GM12878 (cell line): Measurements from ENCODE around the gene FGD3. TPM values are rescaled to one million over a fixed set of nuclear protein-coding genes. Genes with fewer than 3 reads are reported as not detected.

Source experiments
- ATAC-seq: fragments of 200-7000 bp; cut with Tn5 transposase; 3 replicates; pipeline ENCODE4 v1.9.1; 2020; ENCODE audit warnings: mild to moderate bottlenecking, moderate library complexity
- BruUV-seq: library from RNA; stranded (reverse); fragments of 400-500 nt; replicated peaks from 2 replicates; lab custom pipeline; 2021; lab: Mats Ljungman, UMichigan
- CTCF ChIA-PET: fragments of 300-600 bp; sonication (Branson Sonifier 250); formaldehyde crosslinking; extraction: SDS; loops from one replicate; lab custom pipeline; 2021; ENCODE audit warnings: inconsistent platforms; lab: Yijun Ruan, JAX
- POLR2A ChIA-PET: fragments of 350-600 bp; formaldehyde crosslinking; extraction: SDS; loops from one replicate; lab custom pipeline; 2021; ENCODE audit warnings: inconsistent platforms; lab: Charles Lee
- RAD21 ChIA-PET: fragments of 300-600 bp; sonication (Branson Sonifier 250); formaldehyde crosslinking; loops from one replicate; lab custom pipeline; 2023; ENCODE audit warnings: antibody characterized with exemption; ENCODE audit not compliant: unreplicated experiment; lab: Charles Lee
- SMC1A ChIA-PET: fragments of 300-600 bp; sonication (Branson Sonifier 250); formaldehyde crosslinking; loops from one replicate; lab custom pipeline; 2023; ENCODE audit not compliant: unreplicated experiment, uncharacterized antibody; lab: Charles Lee
- DNase-seq: peaks from one replicate; pipeline ENCODE4 v3.0.0-alpha.2; 2011; ENCODE audit warnings: low read depth, low spot score
- FAIRE-seq: peaks from 3 replicates; lab custom pipeline; 2011; peaks lifted over from hg19 to GRCh38; lab: Jason Lieb, UNC
- H2AFZ ChIP-seq: 2 replicates; pipeline ENCODE4 v1.6.0; 2011; ENCODE audit warnings: low read depth, low read length, control low read depth; ENCODE audit not compliant: control insufficient read depth
- H3K27ac ChIP-seq: 2 replicates; pipeline ENCODE4 v1.5.1; 2011; ENCODE audit warnings: control low read depth; ENCODE audit not compliant: control insufficient read depth, insufficient read depth
- H3K27me3 ChIP-seq, 2 experiments: replicated peaks in 1 of 2; 2 replicates each; pipeline versions ENCODE4 v1.6.0 to v1.6.1; 2011; ENCODE audit warnings: low read length in 1 of 2; ENCODE audit not compliant: control insufficient read depth in 2 of 2, insufficient read depth in 2 of 2
- H3K36me3 ChIP-seq, 2 experiments: 2 replicates each; pipeline ENCODE4 v1.5.1; 2011; ENCODE audit warnings: low read length in 1 of 2; ENCODE audit not compliant: control insufficient read depth in 2 of 2, insufficient read depth in 2 of 2
- H3K4me1 ChIP-seq: 2 replicates; pipeline ENCODE4 v1.6.1; 2011; ENCODE audit warnings: mild to moderate bottlenecking, low read length, moderate library complexity, mixed read lengths; ENCODE audit not compliant: control insufficient read depth, insufficient read depth
- H3K4me2 ChIP-seq: 2 replicates; pipeline ENCODE4 v1.6.0; 2011; ENCODE audit warnings: control low read depth; ENCODE audit not compliant: control insufficient read depth, insufficient read depth
- H3K4me3 ChIP-seq: fragments of 200-600 bp; sonication (generic); 2 replicates; pipeline ENCODE4 v1.5.1; 2016
- H3K79me2 ChIP-seq: 2 replicates; pipeline ENCODE4 v1.6.0; 2011; ENCODE audit warnings: low read length; ENCODE audit not compliant: control insufficient read depth, insufficient read depth
- H3K9ac ChIP-seq: 2 replicates; pipeline ENCODE4 v1.8.0; 2011; ENCODE audit warnings: low read length, control low read depth, mixed read lengths; ENCODE audit not compliant: control insufficient read depth, insufficient read depth
- H3K9me3 ChIP-seq: replicated peaks from 3 replicates; pipeline ENCODE4 v1.5.1; 2011; ENCODE audit warnings: mild to moderate bottlenecking, low read length; ENCODE audit not compliant: control insufficient read depth, insufficient read depth
- H4K20me1 ChIP-seq: 2 replicates; pipeline ENCODE4 v1.6.0; 2011; ENCODE audit not compliant: control insufficient read depth, insufficient read depth
- IRF4 ChIP-seq: IDR thresholded peaks from 2 replicates; pipeline ENCODE4 v1.6.1; 2011; ENCODE audit warnings: low read depth, low read length
- KAT2A ChIP-seq: conservative IDR thresholded peaks from 2 replicates; pipeline ENCODE4 v1.6.1; 2011; ENCODE audit warnings: low read depth, low read length; ENCODE audit not compliant: control insufficient read depth
- POLR2AphosphoS2 ChIP-seq: IDR thresholded peaks from 2 replicates; pipeline ENCODE4 v1.6.1; 2011; ENCODE audit warnings: low read depth, mild to moderate bottlenecking, low read length, improper control_type of control experiment, moderate library complexity
- SRF ChIP-seq, 2 experiments: IDR thresholded peaks; 2 replicates each; pipeline ENCODE4 v1.6.1; 2011; ENCODE audit warnings: low read depth in 2 of 2, low read length in 2 of 2, mild to moderate bottlenecking in 1 of 2, moderate library complexity in 1 of 2
- WGBS: methylation state at CpG from one replicate; pipeline ENCODE4 v1.1.6; 2016; ENCODE audit warnings: low lambda C conversion rate; ENCODE audit not compliant: insufficient replicate concordance, insufficient coverage; ENCODE audit errors: missing lambda C conversion rate; 5-methylcytosine and 5-hydroxymethylcytosine counted together
- in situ Hi-C: fragments of 300-500 bp; cut with MboI; formaldehyde crosslinking; loops from 9 replicates; pipeline ENCODE4 v1.14.3; 2018; ENCODE audit warnings: mixed read lengths
- intact Hi-C: fragments of 100-400 bp; cut with micrococcal nuclease; formaldehyde crosslinking; loops from one replicate; pipeline ENCODE4 v1.14.2; 2022; ENCODE audit not compliant: unreplicated experiment
- polyA plus RNA-seq, 11 experiments: library from polyadenylated mRNA; depleted of rRNA in 4 of 11; unstranded in 6 of 11; stranded (reverse) in 5 of 11; fragments of >200 nt; fragmentation: Nextera tagmentation in 4 of 11; fragmentation: Illumina TruSeq in 1 of 11; extraction: Ambion mirVana in 4 of 11; extraction: Trizol in 1 of 11; gene quantifications; 1 replicate in 1 of 11; 2 replicates in 10 of 11; pipeline versions ENCODE4 v1.2.1 to v1.2.3, GENCODE V29; 2011 to 2016; ENCODE audit warnings: inconsistent platforms in 2 of 11, missing spikeins in 2 of 11, low read depth in 1 of 11
- total RNA-seq, 4 experiments: library from RNA; depleted of rRNA in 3 of 4; stranded (reverse); fragments of >200 nt in 3 of 4; fragmentation: Illumina TruSeq in 1 of 4; extraction: Trizol in 1 of 4; gene quantifications; 2 replicates each; pipeline versions ENCODE4 v1.2.1 to v1.2.3, GENCODE V29; 2013 to 2021
- TF ChIP-seq, protein P1 (sequence below): fragments of 450-650 bp; formaldehyde crosslinking; IDR thresholded peaks from 2 replicates; pipeline ENCODE4 v1.4.0; 2022; ENCODE audit warnings: mild to moderate bottlenecking, moderate library complexity
- TF ChIP-seq, protein P2 (sequence below): fragments of 450-650 bp; formaldehyde crosslinking; IDR thresholded peaks from 2 replicates; pipeline ENCODE4 v1.5.0; 2022; ENCODE audit warnings: mild to moderate bottlenecking, missing genetic modification characterization
- TF ChIP-seq, protein P3 (sequence below): fragments of 450-650 bp; IDR thresholded peaks from 2 replicates; pipeline ENCODE4 v1.6.1; 2017; ENCODE audit warnings: mild to moderate bottlenecking, moderate library complexity

Gene FGD3
- total and polyA plus RNA-seq, 10 of the 15 experiments (the other 5 are each of a cell fraction or from before 2014, with no cell fraction given): 0.26 to 18.1 (median 12.4) TPM

DNA sequence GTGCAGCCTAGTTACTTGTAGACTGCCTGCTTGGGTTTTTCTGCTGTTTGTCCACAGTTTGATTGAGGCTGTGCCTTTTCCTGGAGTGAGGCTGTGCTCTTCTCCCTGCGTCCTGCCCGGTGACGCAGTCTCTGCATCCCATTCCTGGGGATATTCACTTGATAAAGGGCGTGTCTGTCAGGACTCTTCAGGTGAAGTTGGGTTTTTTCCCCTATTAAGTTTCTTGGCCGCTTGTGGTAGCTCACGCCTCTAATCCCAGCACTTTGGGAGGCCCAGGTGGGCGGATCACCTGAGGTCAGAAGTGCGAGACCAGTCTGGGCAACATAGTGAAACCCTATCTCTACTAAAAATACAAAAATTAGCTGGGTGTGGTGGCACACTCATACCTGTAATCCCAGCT, 61.1 kb downstream of the FGD3 start:
- Histone ChIP-seq H3K27me3 (no peaks in the 10 kb centered on the region), H3K36me3 (peaks cover 13 to 33% of the 10 kb centered on the region in 2 experiments; a peak in 3 of 4 replicates), H3K9ac (no peak overlapping the region), H2AFZ (no peak overlapping the region), H4K20me1 (no peaks in the 10 kb centered on the region), H3K79me2 (no peaks in the 10 kb centered on the region), H3K9me3 (no peaks in the 10 kb centered on the region), H3K27ac (no peak overlapping the region), H3K4me3 (no peak overlapping the region), H3K4me2 (no peak overlapping the region), H3K4me1 (no peaks in the 10 kb centered on the region)
- FAIRE-seq: no peak
- CTCF ChIA-PET: interaction anchor here (0.6 kb wide), 1 partner anchor 1718 kb away, joined by 3 read pairs; the partner anchor contains the start of gene AOPEP
- TF ChIP-seq, protein P1, sequence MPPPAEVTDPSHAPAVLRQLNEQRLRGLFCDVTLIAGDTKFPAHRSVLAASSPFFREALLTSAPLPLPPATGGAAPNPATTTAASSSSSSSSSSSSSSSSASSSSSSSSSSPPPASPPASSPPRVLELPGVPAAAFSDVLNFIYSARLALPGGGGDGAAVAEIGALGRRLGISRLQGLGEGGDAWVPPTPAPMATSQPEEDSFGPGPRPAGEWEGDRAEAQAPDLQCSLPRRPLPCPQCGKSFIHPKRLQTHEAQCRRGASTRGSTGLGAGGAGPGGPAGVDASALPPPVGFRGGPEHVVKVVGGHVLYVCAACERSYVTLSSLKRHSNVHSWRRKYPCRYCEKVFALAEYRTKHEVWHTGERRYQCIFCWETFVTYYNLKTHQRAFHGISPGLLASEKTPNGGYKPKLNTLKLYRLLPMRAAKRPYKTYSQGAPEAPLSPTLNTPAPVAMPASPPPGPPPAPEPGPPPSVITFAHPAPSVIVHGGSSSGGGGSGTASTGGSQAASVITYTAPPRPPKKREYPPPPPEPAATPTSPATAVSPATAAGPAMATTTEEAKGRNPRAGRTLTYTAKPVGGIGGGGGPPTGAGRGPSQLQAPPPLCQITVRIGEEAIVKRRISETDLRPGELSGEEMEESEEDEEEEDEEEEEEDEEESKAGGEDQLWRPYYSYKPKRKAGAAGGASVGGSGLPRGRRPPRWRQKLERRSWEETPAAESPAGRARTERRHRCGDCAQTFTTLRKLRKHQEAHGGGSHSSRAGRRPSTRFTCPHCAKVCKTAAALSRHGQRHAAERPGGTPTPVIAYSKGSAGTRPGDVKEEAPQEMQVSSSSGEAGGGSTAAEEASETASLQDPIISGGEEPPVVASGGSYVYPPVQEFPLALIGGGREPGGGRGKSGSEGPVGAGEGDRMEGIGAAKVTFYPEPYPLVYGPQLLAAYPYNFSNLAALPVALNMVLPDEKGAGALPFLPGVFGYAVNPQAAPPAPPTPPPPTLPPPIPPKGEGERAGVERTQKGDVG (CRISPR knock-in tag): no peak
- no peak for TF ChIP-seq POLR2AphosphoS2
- TF ChIP-seq, protein P2, sequence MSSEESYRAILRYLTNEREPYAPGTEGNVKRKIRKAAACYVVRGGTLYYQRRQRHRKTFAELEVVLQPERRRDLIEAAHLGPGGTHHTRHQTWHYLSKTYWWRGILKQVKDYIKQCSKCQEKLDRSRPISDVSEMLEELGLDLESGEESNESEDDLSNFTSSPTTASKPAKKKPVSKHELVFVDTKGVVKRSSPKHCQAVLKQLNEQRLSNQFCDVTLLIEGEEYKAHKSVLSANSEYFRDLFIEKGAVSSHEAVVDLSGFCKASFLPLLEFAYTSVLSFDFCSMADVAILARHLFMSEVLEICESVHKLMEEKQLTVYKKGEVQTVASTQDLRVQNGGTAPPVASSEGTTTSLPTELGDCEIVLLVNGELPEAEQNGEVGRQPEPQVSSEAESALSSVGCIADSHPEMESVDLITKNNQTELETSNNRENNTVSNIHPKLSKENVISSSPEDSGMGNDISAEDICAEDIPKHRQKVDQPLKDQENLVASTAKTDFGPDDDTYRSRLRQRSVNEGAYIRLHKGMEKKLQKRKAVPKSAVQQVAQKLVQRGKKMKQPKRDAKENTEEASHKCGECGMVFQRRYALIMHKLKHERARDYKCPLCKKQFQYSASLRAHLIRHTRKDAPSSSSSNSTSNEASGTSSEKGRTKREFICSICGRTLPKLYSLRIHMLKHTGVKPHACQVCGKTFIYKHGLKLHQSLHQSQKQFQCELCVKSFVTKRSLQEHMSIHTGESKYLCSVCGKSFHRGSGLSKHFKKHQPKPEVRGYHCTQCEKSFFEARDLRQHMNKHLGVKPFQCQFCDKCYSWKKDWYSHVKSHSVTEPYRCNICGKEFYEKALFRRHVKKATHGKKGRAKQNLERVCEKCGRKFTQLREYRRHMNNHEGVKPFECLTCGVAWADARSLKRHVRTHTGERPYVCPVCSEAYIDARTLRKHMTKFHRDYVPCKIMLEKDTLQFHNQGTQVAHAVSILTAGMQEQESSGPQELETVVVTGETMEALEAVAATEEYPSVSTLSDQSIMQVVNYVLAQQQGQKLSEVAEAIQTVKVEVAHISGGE (CRISPR knock-in tag): no peak
- no peak for TF ChIP-seq SRF (IDR thresholded peaks at IDR 0.05; ENCODE audit: low read depth in 2 of 2, low read length in 2 of 2)
- no peak for TF ChIP-seq IRF4
- TF ChIP-seq, protein P3, sequence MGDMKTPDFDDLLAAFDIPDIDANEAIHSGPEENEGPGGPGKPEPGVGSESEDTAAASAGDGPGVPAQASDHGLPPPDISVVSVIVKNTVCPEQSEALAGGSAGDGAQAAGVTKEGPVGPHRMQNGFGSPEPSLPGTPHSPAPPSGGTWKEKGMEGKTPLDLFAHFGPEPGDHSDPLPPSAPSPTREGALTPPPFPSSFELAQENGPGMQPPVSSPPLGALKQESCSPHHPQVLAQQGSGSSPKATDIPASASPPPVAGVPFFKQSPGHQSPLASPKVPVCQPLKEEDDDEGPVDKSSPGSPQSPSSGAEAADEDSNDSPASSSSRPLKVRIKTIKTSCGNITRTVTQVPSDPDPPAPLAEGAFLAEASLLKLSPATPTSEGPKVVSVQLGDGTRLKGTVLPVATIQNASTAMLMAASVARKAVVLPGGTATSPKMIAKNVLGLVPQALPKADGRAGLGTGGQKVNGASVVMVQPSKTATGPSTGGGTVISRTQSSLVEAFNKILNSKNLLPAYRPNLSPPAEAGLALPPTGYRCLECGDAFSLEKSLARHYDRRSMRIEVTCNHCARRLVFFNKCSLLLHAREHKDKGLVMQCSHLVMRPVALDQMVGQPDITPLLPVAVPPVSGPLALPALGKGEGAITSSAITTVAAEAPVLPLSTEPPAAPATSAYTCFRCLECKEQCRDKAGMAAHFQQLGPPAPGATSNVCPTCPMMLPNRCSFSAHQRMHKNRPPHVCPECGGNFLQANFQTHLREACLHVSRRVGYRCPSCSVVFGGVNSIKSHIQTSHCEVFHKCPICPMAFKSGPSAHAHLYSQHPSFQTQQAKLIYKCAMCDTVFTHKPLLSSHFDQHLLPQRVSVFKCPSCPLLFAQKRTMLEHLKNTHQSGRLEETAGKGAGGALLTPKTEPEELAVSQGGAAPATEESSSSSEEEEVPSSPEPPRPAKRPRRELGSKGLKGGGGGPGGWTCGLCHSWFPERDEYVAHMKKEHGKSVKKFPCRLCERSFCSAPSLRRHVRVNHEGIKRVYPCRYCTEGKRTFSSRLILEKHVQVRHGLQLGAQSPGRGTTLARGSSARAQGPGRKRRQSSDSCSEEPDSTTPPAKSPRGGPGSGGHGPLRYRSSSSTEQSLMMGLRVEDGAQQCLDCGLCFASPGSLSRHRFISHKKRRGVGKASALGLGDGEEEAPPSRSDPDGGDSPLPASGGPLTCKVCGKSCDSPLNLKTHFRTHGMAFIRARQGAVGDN: no peak
- TF ChIP-seq KAT2A: no peak
- RAD21 ChIA-PET: no interaction called here
- BruUV-seq: no TSS peak
- ATAC-seq: no peak
- SMC1A ChIA-PET: no interaction called here
- WGBS: 83% methylated on average over 8 of the region's 8 CpGs
- intact Hi-C loops (no loop called here), in situ Hi-C loops (no loop called here)
- POLR2A ChIA-PET: interaction anchor here (0.8 kb wide), 1 partner anchor 104 kb away, joined by 3 read pairs; no protein-coding TSS in a partner anchor
- no peak for DNase-seq
